K562 (cell line): ENCODE data around the gene MAGI3. TPM values are rescaled to one million over a fixed set of nuclear protein-coding genes. Genes with fewer than 3 reads are reported as not detected.

Experiments used
- ATF2 ChIP-seq: sonication (generic); formaldehyde crosslinking; IDR thresholded peaks from 2 replicates; pipeline ENCODE4 v1.8.1; 2022; ENCODE audit warnings: missing genetic modification reagents
- BHLHE40 ChIP-seq: IDR thresholded peaks from 2 replicates; pipeline ENCODE4 v1.6.1; 2011; ENCODE audit warnings: low read length, improper control_type of control experiment
- EP400 ChIP-seq: fragments of 450-650 bp; IDR thresholded peaks from 2 replicates; pipeline ENCODE4 v1.6.1; 2017; ENCODE audit warnings: antibody characterized with exemption, mild to moderate bottlenecking, moderate library complexity
- FOXP1 ChIP-seq: sonication (generic); formaldehyde crosslinking; IDR thresholded peaks from 2 replicates; pipeline ENCODE4 v1.8.0; 2022; ENCODE audit warnings: mild to moderate bottlenecking, missing genetic modification reagents
- GTF2E2 ChIP-seq: fragments of 200-800 bp; sonication (Bioruptor generic); IDR thresholded peaks from 2 replicates; pipeline ENCODE4 v1.6.1; 2016; ENCODE audit warnings: missing genetic modification characterization, missing compliant biosample characterization
- HBP1 ChIP-seq: fragments of 450-650 bp; formaldehyde crosslinking; IDR thresholded peaks from 2 replicates; pipeline ENCODE4 v1.4.0; 2022; ENCODE audit warnings: missing genetic modification characterization
- HDAC2 ChIP-seq: fragments of 450-650 bp; IDR thresholded peaks from 2 replicates; pipeline ENCODE4 v1.6.1; 2016; ENCODE audit warnings: mild to moderate bottlenecking
- MEIS2 ChIP-seq: fragments of 450-650 bp; IDR thresholded peaks from 2 replicates; pipeline ENCODE4 v1.6.1; 2014; ENCODE audit warnings: mild to moderate bottlenecking; ENCODE audit not compliant: partially characterized antibody
- NCOA1 ChIP-seq: fragments of 450-650 bp; IDR thresholded peaks from 2 replicates; pipeline ENCODE4 v1.6.1; 2016; ENCODE audit warnings: low read depth
- SIRT6 ChIP-seq: IDR thresholded peaks from one replicate; pipeline ENCODE4 v1.6.1; 2012; ENCODE audit warnings: low read depth, mild to moderate bottlenecking, control low read depth, inconsistent platforms, low read length, moderate library complexity
- SLC30A9 ChIP-seq: fragments of 250-450 bp; sonication (Bioruptor Pico); IDR thresholded peaks from 2 replicates; pipeline ENCODE4 v1.8.0; 2022; ENCODE audit warnings: mild to moderate bottlenecking, moderate library complexity
- SMARCC2 ChIP-seq: fragments of 450-650 bp; IDR thresholded peaks from 2 replicates; pipeline ENCODE4 v1.6.1; 2017; ENCODE audit warnings: antibody characterized with exemption, moderate library complexity, mild to moderate bottlenecking, low read depth
- STAT5A ChIP-seq: IDR thresholded peaks from 2 replicates; pipeline ENCODE4 v1.6.1; 2012; ENCODE audit warnings: low read length, inconsistent platforms, borderline replicate concordance
- TAF9B ChIP-seq: fragments of 450-650 bp; IDR thresholded peaks from 2 replicates; pipeline ENCODE4 v1.6.1; 2018; ENCODE audit warnings: mild to moderate bottlenecking; ENCODE audit not compliant: partially characterized antibody
- TCF3 ChIP-seq: sonication (generic); formaldehyde crosslinking; IDR thresholded peaks from 2 replicates; pipeline ENCODE4 v1.4.0; 2020; ENCODE audit warnings: mild to moderate bottlenecking, missing genetic modification reagents
- TEAD4 ChIP-seq, 2 experiments: sonication (generic) in 1 of 2; formaldehyde crosslinking in 1 of 2; IDR thresholded peaks; 2 replicates each; pipeline versions ENCODE4 v1.6.1 to v1.8.0; 2012 to 2022; ENCODE audit warnings: borderline replicate concordance in 1 of 2, inconsistent platforms in 1 of 2, low read length in 1 of 2, mild to moderate bottlenecking in 1 of 2, missing genetic modification reagents in 1 of 2
- TFAP4 ChIP-seq: sonication (generic); formaldehyde crosslinking; IDR thresholded peaks from 2 replicates; pipeline ENCODE4 v1.8.0; 2022; ENCODE audit warnings: missing genetic modification reagents, mild to moderate bottlenecking, moderate library complexity, borderline replicate concordance
- USF2 ChIP-seq: sonication (generic); formaldehyde crosslinking; IDR thresholded peaks from 2 replicates; pipeline ENCODE4 v1.5.0; 2020; ENCODE audit warnings: missing genetic modification reagents
- YBX1 ChIP-seq: fragments of 450-650 bp; IDR thresholded peaks from 2 replicates; pipeline ENCODE4 v1.7.1; 2016; ENCODE audit warnings: mild to moderate bottlenecking
- ZNF277 ChIP-seq: fragments of 250-450 bp; sonication (Bioruptor Pico); IDR thresholded peaks from 2 replicates; pipeline ENCODE4 v1.8.0; 2022; ENCODE audit warnings: inconsistent platforms, mild to moderate bottlenecking, moderate library complexity, borderline replicate concordance
- ZNF280A ChIP-seq: fragments of 450-650 bp; IDR thresholded peaks from 2 replicates; pipeline ENCODE4 v1.6.1; 2018; ENCODE audit warnings: mild to moderate bottlenecking, low read depth; ENCODE audit not compliant: partially characterized antibody
- polyA plus RNA-seq, 8 experiments: library from polyadenylated mRNA; depleted of rRNA in 4 of 8; stranded (reverse) in 5 of 8; unstranded in 3 of 8; fragments of >200 nt; fragmentation: Nextera tagmentation in 2 of 8; fragmentation: Illumina TruSeq in 1 of 8; extraction: Ambion mirVana in 2 of 8; extraction: Trizol in 1 of 8; gene quantifications; 2 replicates each; pipeline versions ENCODE4 v1.2.1 to v1.2.3, GENCODE V29; 2011 to 2014; ENCODE audit warnings: inconsistent platforms in 1 of 8, missing spikeins in 1 of 8
- total RNA-seq, 7 experiments: library from RNA; depleted of rRNA in 6 of 7; stranded (reverse); fragments of >200 nt in 6 of 7; fragmentation: Illumina TruSeq in 2 of 7; extraction: Trizol in 2 of 7; gene quantifications; 2 replicates each; pipeline versions ENCODE4 v1.2.1 to v1.2.3, GENCODE V29; 2011 to 2021; ENCODE audit warnings: low replicate concordance in 1 of 7

The MAGI3 gene
- total and polyA plus RNA-seq, 9 of the 15 experiments (the other 6 are each of a cell fraction or from before 2014, with no cell fraction given): 1.0 to 8.6 (median 5.5) TPM

GRCh38 chr1:113692824-113693431 lies 302.6 kb downstream of the MAGI3 start (continued):
- no peak for TF ChIP-seq HBP1 (CRISPR knock-in tag)
- TF ChIP-seq TFAP4 (CRISPR knock-in tag): no peak; the same call in 1 of the 2 replicates
- no peak for TF ChIP-seq NCOA1
- TF ChIP-seq FOXP1 (CRISPR knock-in tag): no peak
- TF ChIP-seq GTF2E2: no peak
- TF ChIP-seq ZNF277 (CRISPR knock-in tag): no peak
- peak; percentile 49 for TF ChIP-seq MEIS2
- peak; percentile 30; the same call in 1 of the 2 replicates for TF ChIP-seq HDAC2
- TF ChIP-seq ZNF280A: no peak
- TF ChIP-seq SMARCC2: peak; percentile 54; the same call in 1 of the 2 replicates
- no peak for TF ChIP-seq ATF2 (CRISPR knock-in tag)
- no peak for TF ChIP-seq SIRT6
- no peak for TF ChIP-seq SLC30A9 (CRISPR knock-in tag)
- TF ChIP-seq YBX1: no peak
- no peak for TF ChIP-seq BHLHE40
- TF ChIP-seq TEAD4 (IDR thresholded peaks at IDR 0.05; ENCODE audit: low read length): peak; percentile 66
- no peak for TF ChIP-seq TEAD4 (CRISPR knock-in tag; IDR thresholded peaks at IDR 0.05; ENCODE audit: borderline replicate concordance)
- peak; percentile 72 for TF ChIP-seq TCF3 (CRISPR knock-in tag)
- no peak for TF ChIP-seq EP400
- TF ChIP-seq STAT5A: 0 out of 2 replicates have a peak, but pooled peaks have one; percentile 23
- no peak for TF ChIP-seq TAF9B
- no peak for TF ChIP-seq USF2
